Activated CD8-positive, alpha-beta memory T cell treated with anti-CD3 and anti-CD28 coated beads for 36 hours (primary cell): ENCODE results near the gene GPR87. TPM values are rescaled to one million over a fixed set of nuclear protein-coding genes. Genes with fewer than 3 reads are reported as not detected.

Source experiments
- CTCF ChIA-PET: fragments of 350-600 bp; sonication (Branson Sonifier 250); formaldehyde crosslinking; loops from one replicate; lab custom pipeline; 2021; ENCODE audit warnings: antibody characterized with exemption; lab: Charles Lee
- POLR2A ChIA-PET: fragments of 350-600 bp; sonication (Branson Sonifier 250); formaldehyde crosslinking; loops from one replicate; lab custom pipeline; 2021; ENCODE audit warnings: antibody characterized with exemption; lab: Charles Lee
- total RNA-seq, 2 experiments: library from RNA; stranded (reverse); gene quantifications; one replicate each; pipeline ENCODE4 v1.2.3, GENCODE V29; 2021

Gene GPR87
- total RNA-seq, 2 experiments from 2014 or later: 1.0 to 1.2 TPM

DNA sequence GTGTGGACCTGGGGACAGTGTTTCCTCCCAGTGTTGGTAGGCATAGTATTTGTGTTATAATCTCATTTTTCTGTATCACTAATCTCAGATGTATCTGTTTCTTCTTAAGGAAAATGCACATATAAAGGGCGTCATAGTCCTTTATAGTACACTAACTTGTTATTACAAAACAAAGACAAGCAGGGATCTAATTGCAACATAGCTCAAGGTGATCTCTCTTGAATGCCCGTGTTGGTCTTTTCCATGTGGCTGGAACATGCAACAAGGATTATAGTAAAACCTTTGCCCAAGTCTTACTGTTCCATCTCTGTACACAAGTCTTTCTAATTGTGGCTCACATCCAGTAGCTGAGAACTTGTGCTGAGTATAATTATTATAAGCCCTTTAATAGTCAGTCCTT lies 3.5 kb upstream of the GPR87 start:
- POLR2A ChIA-PET: no interaction called here

DNA sequence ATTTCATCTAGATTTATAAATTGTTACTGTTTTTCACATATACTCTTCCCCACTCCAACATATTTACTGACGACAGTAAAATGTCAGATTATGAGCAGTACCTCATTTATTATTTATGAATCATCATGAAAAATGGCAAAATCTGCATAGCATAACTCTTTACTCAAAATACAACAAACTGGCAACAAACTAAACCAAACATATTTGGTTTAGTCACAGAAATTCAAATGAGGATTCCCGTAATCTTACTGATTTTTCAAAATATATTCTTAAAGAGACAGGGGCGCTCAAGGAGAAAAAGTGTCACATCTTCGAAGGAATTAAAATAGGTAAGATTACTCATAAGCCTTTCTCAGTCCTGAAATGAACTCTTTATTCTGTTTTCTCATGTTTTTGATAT lies 3.0 kb upstream of the GPR87 start:
- CTCF ChIA-PET: no interaction called here

More for the DNA sequence above, 3.5 kb upstream of the GPR87 start:
- CTCF ChIA-PET: interaction anchor here (1.4 to 2.1 kb wide), 2 partner anchors 15 to 153 kb away, joined by 5 to 7 read pairs; no protein-coding TSS in a partner anchor

DNA sequence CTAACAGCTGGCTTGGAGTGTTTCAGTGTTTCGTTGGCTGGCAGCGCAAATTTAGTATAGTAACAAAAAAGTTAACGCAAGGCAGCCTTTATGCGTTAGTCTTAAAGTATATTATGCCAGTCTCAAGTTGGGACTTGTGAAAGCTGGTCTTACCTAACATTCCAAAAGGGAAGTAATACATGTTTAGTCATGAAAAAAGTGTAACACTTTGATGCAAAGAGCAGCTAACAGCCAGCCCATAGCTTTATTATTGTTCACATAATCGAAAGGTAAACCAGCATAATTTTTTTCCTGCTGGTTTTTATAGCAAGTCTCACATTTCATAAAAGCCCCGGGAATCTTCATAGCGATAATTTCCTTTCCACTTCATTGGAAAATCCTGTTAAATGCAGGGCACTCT lies 2.4 kb upstream of the GPR87 start:
- ChIA-PET POLR2A (no interaction called here), CTCF (no interaction called here)

More for the DNA sequence above, 3.0 kb upstream of the GPR87 start:
- POLR2A ChIA-PET: no interaction called here

DNA sequence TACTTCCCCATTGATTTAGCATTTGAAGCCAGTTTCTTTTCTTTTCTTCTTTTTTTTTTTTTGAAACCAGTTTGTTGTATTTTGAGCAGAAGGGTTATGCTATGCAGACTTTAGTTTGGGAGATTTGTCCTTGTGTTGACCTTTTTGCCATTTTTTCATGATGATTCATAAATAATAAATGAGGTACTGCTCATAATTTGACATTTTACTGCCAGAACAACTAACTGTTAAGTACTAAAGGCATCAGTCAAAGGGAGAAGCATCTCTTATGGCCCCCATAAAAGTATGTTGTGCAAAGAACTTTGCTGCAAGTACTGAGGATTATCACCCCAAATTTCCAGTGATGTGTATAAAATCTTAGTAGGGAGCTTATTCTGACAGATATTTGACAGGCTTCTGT lies 1.7 kb upstream of the GPR87 start:
- CTCF ChIA-PET: no interaction called here

DNA sequence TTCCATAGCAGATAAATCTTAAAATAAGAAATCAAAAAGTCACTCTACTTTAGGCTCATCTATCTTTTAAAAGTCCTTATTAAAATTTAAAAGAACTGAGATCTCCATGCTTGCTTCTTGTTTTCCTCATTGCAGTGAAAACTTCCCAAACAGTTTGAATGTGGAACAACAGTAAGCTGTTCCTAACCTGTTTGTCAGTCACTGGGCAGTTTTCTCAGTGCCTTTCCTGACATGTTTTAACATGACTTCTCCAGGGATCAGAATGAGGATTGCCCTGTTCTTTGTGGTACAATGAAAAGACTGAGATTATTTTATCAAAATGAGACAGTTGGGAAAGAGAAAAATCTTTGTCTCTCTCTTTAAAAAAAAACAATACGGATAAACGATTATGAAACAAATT lies 774 bp downstream of the GPR87 start:
- ChIA-PET POLR2A (interaction anchor here (0.8 to 1.5 kb wide), 4 partner anchors 8 to 120 kb away, joined by 3 to 16 read pairs (median 6); no protein-coding TSS in a partner anchor), CTCF (interaction anchor here (0.6 to 2.2 kb wide), 3 partner anchors 9 to 112 kb away, joined by 3 to 11 read pairs (median 5); no protein-coding TSS in a partner anchor)

More for the DNA sequence above, 1.7 kb upstream of the GPR87 start:
- POLR2A ChIA-PET: no interaction called here

DNA sequence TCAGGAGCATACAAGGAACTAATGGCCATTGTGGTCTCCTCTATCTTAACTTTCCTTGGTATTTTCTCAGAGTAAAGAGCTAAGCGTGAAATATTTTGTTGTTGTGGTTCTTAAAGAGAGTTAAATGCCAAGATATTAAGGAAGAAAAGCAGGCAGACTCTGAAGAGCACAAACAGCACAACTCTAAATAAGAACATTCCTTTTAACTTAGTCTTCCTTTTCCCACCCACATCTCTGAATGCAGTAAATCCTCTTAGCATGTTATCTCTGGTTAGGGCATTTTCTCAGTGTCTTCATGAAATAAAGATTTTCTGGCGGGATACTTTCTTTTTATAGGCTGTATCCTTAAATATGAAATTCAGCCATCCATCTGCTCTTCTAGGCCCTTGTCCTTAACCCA lies 1.5 kb downstream of the GPR87 start:
- ChIA-PET CTCF (interaction anchor here (2.2 kb wide), 1 partner anchor 8 kb away, joined by 5 read pairs; no protein-coding TSS in a partner anchor), POLR2A (no interaction called here)

DNA sequence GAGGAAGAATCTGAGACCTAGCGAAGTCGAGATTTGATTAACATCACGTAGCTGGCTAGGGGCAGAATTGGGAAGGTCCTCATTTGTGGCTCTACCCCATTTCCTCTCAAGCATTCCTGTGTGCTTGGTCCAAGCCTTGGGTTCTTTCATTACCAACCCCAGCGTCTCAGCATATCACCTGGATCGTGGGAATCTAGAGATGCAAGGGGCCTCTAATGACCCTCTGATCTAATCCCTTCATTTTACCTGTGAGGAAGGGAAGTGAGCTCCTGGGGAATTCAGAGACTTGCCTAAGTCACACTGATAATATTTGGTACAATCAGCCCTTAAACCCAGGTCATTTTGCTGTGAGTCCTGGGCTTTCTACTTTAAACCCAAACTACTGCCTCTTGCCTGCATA lies 2.0 kb downstream of the GPR87 start:
- POLR2A ChIA-PET: no interaction called here
- CTCF ChIA-PET: no interaction called here

DNA sequence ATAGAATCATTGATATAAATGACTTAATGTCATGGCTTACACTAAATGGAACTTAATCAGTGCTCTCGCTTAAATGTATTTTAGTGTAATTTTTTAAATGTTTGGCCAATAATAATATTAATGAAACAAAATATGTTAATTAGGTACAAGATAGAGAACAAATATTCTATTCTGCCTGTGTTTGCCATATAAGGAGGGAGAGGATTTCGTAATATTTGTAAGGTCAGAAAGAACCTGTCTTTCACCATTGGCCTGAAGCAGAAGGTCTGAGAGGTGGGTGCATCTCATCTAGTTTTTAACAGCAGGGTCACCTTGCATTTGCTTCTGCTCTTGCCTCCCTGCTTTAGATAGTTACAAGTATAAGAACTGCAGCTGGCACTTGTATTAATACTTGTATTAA lies 2.5 kb downstream of the GPR87 start:
- ChIA-PET POLR2A (interaction anchor here (0.9 kb wide), 1 partner anchor 12 kb away, joined by 3 read pairs; no protein-coding TSS in a partner anchor), CTCF (no interaction called here)

DNA sequence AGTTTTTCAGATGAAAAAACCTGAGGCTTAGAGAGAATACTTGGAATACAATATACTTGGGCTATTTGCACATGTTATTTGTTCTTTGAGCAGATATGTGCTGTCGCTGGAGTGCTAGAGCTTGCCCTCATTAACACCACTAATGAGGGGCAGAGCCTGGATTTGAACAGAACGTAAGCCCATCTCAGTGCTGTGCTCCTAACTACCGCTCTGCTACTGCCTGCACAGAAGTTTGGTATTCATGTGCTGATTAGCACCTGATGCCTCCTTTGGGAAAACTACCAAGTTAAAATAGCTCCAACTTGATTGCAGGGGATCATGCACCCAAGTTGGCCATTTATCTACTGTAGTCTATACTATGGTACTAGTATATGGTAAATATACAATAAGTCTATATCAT lies 3.6 kb downstream of the GPR87 start:
- ChIA-PET CTCF (no interaction called here), POLR2A (interaction anchor here (0.6 to 0.9 kb wide), 2 partner anchors 11 to 35 kb away, joined by 3 read pairs; no protein-coding TSS in a partner anchor)

DNA sequence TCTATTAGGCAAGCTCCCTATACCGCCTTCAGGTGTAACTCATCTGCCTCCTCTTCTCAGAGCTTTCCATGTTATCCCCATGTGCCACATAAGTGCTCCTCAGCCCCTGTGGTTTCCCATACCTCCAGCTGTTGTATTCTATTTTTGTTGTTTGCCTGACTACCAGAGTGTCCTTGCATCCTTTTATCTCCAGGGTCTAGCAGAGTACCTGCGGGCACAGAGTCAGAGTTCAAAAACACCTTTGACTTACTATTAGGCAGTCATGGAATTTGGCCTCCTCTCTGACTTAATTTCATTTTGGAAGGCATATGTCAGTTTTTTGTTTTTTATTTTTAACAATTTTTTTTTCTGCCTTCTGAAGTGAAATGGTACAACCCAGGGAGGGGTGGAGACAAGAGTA lies 7.1 kb downstream of the GPR87 start:
- ChIA-PET POLR2A (interaction anchor here (1.0 kb wide), 1 partner anchor 108 kb away, joined by 3 read pairs; no protein-coding TSS in a partner anchor), CTCF (interaction anchor here (1.4 kb wide), 1 partner anchor 18 kb away, joined by 4 read pairs; no protein-coding TSS in a partner anchor)

DNA sequence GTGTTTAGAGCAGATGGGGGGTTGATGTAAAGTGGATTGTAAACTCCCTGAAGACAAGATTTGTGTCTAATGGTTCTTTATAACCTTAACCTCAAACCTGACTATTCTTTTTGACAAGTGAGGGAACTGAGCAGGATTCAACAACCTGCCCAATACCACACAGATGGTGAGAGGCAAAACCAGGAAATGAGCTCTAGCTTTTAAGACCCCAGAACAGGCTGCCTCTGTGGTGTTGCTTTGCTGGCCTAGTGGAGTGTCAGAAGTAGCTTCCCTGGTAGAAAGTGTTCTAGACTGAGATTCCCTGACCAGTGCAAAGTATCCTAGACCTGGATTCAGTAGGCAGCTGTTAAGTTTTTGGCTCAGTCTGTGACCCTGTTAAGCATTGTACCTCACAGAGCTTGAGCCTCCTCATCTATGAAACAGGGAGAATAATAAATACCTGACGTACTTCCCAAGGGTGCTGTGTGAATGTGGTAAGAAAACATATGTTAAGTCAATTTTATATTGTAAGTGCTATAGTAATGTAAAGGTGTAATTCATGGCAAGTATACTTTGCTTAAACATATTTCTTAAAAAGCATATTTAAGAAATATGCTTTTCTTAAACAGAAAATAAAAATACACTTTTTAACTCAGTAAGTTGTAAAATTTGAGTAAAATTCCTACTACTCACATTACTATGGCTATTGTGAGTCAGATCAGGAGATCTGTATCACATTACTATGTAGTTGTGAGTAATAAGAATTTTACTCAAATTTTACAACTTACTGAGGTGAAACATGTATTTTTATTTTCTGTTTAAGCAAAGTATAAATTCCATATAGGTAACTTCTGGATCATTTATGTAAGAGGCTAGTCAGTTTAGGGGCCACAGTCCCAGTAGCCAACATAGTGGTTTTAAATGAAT lies 8.8 kb downstream of the GPR87 start:
- POLR2A ChIA-PET: interaction anchor here (0.6 to 1.3 kb wide), 3 partner anchors 9 to 123 kb away, joined by 3 to 8 read pairs (median 3); partner anchors contain the start of gene GPR87

DNA sequence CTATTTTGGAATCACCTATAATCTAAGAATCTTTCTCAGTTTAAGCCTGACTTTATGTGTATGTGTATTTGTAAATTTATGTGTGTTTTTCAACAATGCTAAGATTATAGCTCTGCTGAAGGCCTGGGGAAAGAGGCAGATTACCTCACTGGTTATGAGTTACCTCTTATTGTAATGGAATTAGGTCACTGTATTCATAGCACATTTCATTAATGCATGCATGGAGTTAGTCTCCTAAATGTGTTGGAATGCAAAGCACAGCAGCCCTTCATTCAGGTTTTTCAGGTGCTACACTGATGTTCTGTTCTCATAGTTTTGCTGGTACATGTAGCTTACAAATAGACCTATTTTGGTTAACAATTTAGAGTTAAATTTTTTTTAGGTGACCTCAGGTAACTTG lies 9.5 kb downstream of the GPR87 start:
- ChIA-PET POLR2A (interaction anchor here (0.6 to 1.3 kb wide), 3 partner anchors 9 to 123 kb away, joined by 3 to 8 read pairs (median 3); partner anchors contain the start of gene GPR87), CTCF (interaction anchor here (1.4 kb wide), 1 partner anchor 9 kb away, joined by 5 read pairs; the partner anchor contains the start of gene GPR87)

More for the DNA sequence above, 8.8 kb downstream of the GPR87 start:
- CTCF ChIA-PET: interaction anchor here (1.4 kb wide), 1 partner anchor 9 kb away, joined by 5 read pairs; the partner anchor contains the start of gene GPR87

DNA sequence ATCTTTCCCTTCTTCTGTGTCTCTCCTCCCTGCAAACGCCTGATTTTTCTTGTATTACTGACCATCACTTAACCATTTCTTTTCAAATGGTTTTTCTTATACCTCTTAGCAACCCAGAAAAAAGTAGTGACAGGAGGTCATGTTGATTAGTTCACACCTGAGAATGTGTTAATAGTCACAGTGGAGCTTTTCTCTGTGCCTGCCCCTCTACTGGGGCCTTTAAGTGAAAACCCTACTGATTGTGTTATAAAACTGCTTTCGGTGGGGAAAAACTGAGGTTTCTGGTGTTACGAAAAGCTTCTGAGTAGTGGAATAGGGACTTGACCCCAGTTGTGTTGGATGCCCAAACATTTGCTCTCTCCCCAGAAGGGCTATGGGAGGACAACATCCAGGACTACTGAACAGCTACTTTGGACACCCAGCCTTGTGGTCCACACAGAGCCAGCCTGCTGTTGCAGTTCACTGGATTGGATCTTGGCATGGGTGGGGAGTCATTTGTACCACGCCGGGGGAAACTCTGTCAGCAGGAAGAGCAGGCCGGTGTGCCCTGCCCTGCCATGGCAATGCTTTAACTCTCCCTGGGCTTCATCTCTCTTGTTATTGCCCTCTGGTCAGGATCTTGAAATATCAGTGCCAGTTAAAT lies 10.3 kb downstream of the GPR87 start:
- ChIA-PET POLR2A (interaction anchor here (2.6 kb wide), 1 partner anchor 10 kb away, joined by 16 read pairs; the partner anchor contains the start of gene GPR87), CTCF (interaction anchor here (1.2 to 2.0 kb wide), 5 partner anchors 10 to 143 kb away, joined by 3 to 7 read pairs (median 5); partner anchors contain the start of gene GPR87)

DNA sequence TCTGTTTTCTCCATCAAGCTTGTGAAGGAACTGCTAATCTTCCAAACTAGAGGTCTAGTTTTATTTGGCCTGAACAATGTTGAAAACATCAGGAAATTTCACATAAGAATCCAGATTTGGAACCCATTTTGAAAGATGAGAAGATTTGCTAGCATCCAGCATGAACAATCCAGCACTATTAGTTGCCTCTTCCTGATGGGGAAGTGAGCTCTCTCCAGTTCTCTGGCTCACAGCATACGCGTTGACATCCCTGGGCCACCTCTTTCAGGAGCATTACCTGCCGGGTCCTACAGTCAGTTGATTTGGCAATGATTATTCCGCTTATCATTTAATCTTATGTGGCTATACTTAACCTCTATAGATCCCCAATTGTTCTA lies 10.9 kb downstream of the GPR87 start:
- ChIA-PET CTCF (interaction anchor here (0.6 to 2.0 kb wide), 6 partner anchors 11 to 897 kb away, joined by 3 to 11 read pairs (median 6); partner anchors contain the start of gene GPR87), POLR2A (interaction anchor here (2.6 kb wide), 1 partner anchor 11 kb away, joined by 16 read pairs; the partner anchor contains the start of gene GPR87)

DNA sequence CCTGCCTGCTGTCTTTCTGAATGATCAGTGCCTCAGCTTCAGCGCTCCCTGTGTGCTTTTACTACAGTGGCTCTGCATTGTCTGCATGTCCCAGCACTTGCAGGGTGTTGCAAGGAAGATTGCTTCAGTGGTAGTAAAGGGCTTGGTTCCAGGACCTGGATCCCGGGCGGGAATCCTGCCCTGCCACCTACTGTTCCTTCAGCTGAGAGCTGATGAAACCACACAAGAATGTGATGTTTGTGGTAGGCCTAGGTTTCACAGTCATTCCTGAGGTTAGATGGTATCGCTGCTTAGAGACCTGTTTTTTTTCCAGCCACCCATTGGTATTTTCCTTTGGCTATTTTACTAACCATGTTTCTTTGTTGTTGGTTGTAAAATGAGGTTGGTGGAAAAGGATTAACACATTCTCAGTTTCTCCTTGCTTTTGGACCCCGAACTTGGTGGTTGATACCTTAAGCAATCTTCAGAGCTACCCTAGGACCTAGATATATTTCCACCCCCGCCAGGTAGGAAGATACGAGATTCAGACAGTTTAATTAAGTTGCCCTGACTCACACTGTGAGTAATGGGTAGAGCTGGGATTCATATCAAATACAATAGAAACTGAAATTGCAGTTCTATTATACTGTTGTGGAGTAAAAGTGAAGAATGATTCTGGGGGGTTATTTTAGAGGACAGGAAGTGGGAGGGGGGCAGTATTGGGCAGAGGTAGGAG lies 11.4 kb downstream of the GPR87 start:
- POLR2A ChIA-PET: interaction anchor here (0.7 to 2.6 kb wide), 3 partner anchors 8 to 979 kb away, joined by 3 to 16 read pairs (median 3); partner anchors contain the start of gene GPR87
- CTCF ChIA-PET: interaction anchor here (0.6 to 2.0 kb wide), 6 partner anchors 11 to 896 kb away, joined by 3 to 11 read pairs (median 6); partner anchors contain the start of gene GPR87

DNA sequence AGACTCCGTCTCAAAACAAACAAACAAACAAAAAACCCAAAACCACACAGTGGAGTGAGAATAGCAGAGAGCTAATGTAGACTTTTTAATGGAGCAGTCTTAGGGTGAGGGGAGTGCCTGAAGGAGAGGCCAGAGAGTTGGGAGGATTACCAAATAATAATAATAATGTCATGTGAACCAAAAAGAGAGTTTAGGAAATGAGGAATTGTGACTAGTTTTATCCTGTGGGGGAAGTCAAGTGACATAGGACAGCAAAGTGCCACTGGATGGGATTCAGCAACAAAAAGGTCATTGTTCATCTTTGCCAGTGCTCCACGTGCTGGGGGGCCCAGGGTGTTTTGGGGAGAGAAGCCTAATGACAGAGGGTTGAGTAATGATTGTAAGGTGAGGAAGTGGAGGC lies 12.9 kb downstream of the GPR87 start:
- CTCF ChIA-PET: interaction anchor here (0.6 to 1.9 kb wide), 2 partner anchors 11 to 13 kb away, joined by 3 to 11 read pairs; partner anchors contain the start of gene GPR87

DNA sequence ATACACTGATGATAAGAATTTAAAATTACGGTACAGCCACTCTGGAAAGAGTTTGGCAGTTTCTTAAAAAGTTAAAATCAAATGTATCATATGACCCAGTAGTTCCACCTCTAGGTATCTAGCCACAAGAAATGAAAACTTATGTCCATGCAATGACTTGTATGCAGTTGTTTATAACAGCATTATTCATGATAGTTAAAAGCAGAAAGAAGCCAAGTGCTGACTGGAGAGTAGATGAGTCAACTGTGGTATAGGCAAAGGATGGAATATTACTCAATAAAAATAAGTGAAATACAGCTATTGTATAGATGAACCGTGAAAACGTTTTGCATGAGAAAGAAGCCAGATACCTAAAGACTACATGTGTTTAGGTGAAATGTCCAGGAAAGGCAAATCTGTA lies 14.8 kb downstream of the GPR87 start:
- CTCF ChIA-PET: interaction anchor here (0.6 kb wide), 1 partner anchor 598 kb away, joined by 3 read pairs; no protein-coding TSS in a partner anchor
- POLR2A ChIA-PET: interaction anchor here (0.6 to 0.7 kb wide), 2 partner anchors 12 to 15 kb away, joined by 3 to 4 read pairs; partner anchors contain the start of gene GPR87

More for the DNA sequence above, 12.9 kb downstream of the GPR87 start:
- POLR2A ChIA-PET: no interaction called here

DNA sequence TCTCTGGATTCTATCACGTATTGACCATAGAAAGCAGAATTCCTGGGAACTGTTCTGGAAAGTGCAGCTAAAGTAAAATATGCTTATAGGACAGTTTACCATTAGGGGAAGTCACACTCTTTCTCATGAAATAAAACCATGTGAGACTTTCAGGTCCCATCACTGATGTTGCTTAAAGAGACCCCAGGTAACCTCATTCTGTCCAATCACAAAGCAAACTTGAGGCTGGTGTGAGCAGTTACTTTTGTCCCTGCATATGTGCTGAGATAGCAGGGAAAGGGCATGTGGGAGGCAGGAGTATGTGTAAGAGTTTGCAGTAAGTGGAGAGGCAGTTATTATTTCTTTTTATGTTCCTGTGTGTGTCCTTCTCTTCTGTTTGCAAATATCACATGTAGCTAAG lies 16.1 kb downstream of the GPR87 start:
- ChIA-PET CTCF (no interaction called here), POLR2A (no interaction called here)
